Bronchial epithelial cell (primary cell): ENCODE results near the gene TRPM6. TPM values are rescaled to one million over a fixed set of nuclear protein-coding genes. Genes with fewer than 3 reads are reported as not detected.
A peak's percentile ranks its signal among the peaks of the same experiment; 100 is the strongest.

Source experiments
- DNase-seq: peaks from one replicate; pipeline ENCODE4 v3.0.0-alpha.2; 2010; ENCODE audit warnings: low read depth
- FAIRE-seq: peaks from 2 replicates; lab custom pipeline; 2011; peaks lifted over from hg19 to GRCh38; lab: Jason Lieb, UNC
- H3K27me3 ChIP-seq: 2 replicates; pipeline ENCODE4 v1.5.1; 2011; ENCODE audit warnings: low read length; ENCODE audit not compliant: control insufficient read depth, insufficient read depth
- H3K36me3 ChIP-seq: 2 replicates; pipeline ENCODE4 v1.5.1; 2011; ENCODE audit warnings: low read length; ENCODE audit not compliant: control insufficient read depth, insufficient read depth
- H3K4me3 ChIP-seq: 2 replicates; pipeline ENCODE4 v1.5.1; 2011; ENCODE audit warnings: mild to moderate bottlenecking, low read depth, low read length, control low read depth
- total RNA-seq: library from RNA; depleted of rRNA; stranded (reverse); fragments of >200 nt; gene quantifications from 2 replicates; pipeline ENCODE4 v1.2.1, GENCODE V29; 2014
- TF ChIP-seq, protein P1 (sequence below): IDR thresholded peaks from 2 replicates; pipeline ENCODE4 v1.5.1; 2011; ENCODE audit warnings: mild to moderate bottlenecking, moderate library complexity, low read length, control low read depth, inconsistent platforms; ENCODE audit not compliant: insufficient read depth, severe bottlenecking

The TRPM6 gene, protein sequence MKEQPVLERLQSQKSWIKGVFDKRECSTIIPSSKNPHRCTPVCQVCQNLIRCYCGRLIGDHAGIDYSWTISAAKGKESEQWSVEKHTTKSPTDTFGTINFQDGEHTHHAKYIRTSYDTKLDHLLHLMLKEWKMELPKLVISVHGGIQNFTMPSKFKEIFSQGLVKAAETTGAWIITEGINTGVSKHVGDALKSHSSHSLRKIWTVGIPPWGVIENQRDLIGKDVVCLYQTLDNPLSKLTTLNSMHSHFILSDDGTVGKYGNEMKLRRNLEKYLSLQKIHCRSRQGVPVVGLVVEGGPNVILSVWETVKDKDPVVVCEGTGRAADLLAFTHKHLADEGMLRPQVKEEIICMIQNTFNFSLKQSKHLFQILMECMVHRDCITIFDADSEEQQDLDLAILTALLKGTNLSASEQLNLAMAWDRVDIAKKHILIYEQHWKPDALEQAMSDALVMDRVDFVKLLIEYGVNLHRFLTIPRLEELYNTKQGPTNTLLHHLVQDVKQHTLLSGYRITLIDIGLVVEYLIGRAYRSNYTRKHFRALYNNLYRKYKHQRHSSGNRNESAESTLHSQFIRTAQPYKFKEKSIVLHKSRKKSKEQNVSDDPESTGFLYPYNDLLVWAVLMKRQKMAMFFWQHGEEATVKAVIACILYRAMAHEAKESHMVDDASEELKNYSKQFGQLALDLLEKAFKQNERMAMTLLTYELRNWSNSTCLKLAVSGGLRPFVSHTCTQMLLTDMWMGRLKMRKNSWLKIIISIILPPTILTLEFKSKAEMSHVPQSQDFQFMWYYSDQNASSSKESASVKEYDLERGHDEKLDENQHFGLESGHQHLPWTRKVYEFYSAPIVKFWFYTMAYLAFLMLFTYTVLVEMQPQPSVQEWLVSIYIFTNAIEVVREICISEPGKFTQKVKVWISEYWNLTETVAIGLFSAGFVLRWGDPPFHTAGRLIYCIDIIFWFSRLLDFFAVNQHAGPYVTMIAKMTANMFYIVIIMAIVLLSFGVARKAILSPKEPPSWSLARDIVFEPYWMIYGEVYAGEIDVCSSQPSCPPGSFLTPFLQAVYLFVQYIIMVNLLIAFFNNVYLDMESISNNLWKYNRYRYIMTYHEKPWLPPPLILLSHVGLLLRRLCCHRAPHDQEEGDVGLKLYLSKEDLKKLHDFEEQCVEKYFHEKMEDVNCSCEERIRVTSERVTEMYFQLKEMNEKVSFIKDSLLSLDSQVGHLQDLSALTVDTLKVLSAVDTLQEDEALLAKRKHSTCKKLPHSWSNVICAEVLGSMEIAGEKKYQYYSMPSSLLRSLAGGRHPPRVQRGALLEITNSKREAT (N-terminal part only)
- total RNA-seq, result under 0.01 and 0.26 TPM in 2 replicates

DNA sequence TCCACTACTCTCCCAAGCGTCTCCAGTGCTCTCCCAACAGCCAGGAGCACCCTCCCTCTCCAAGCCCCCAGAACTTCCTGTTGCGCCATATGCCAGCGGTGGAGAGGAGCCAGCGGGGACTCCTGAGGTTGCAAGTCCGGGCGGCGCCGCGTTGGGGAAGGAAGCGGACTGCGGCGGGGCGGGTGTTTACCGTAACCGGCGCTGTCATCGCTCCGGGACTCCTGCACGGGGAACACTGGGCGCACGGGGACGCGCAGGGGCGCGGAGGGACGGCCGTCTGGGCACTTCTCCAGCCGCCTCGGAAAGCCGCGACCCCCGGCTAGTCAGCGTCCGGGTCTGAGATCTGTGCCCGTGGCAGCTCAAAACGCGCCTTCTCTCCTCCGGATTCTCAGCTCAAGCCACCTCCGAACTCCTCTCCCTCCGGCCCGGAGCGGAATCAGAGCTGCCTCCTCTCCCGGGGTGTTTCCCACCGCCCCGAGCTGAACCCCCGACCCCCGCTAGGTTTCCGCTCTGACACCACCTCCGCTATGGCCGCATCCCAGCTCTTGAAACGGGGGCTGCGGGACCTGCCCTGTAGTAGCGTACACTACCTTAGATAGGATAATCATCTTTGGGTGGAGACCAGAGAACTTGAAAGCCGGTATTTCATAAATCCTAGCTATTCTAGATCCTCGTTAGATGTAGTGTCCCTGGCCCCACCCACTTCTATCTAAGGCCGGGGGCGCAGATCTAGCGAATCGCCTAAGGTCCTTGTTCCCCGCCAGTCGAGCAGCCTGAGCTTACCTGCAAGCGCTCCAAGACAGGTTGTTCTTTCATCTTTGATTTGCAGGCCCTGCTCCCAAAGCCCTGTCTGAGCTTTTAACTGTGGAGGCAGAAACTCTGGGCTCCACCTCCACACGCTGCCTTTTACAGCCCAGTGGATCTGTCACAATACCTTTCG lies at the start of gene TRPM6:
Gene TRPM6 (minus strand): TSS at position 881 of the 940 bp plus-strand sequence. CDS start 65 bp downstream, at position 816.
- H3K4me3 ChIP-seq, result peak within 1 kb of the TSS; percentile 61
- H3K27me3 ChIP-seq, result no peaks in the 10 kb centered on the region
- TF ChIP-seq, protein P1, sequence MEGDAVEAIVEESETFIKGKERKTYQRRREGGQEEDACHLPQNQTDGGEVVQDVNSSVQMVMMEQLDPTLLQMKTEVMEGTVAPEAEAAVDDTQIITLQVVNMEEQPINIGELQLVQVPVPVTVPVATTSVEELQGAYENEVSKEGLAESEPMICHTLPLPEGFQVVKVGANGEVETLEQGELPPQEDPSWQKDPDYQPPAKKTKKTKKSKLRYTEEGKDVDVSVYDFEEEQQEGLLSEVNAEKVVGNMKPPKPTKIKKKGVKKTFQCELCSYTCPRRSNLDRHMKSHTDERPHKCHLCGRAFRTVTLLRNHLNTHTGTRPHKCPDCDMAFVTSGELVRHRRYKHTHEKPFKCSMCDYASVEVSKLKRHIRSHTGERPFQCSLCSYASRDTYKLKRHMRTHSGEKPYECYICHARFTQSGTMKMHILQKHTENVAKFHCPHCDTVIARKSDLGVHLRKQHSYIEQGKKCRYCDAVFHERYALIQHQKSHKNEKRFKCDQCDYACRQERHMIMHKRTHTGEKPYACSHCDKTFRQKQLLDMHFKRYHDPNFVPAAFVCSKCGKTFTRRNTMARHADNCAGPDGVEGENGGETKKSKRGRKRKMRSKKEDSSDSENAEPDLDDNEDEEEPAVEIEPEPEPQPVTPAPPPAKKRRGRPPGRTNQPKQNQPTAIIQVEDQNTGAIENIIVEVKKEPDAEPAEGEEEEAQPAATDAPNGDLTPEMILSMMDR, result no peak
- H3K36me3 ChIP-seq, result no peaks in the 10 kb centered on the region
- DNase-seq (peak; percentile 76), FAIRE-seq (no peak)

- FAIRE-seq (no peak), DNase-seq (no peak)
- Histone ChIP-seq H3K4me3 (no peak overlapping the region), H3K27me3 (no peaks in the 10 kb centered on the region), H3K36me3 (no peaks in the 10 kb centered on the region)
- TF ChIP-seq, protein P1, result no peak
These were observed 47.3 kb upstream of the TRPM6 start for GRCh38 chr9:74935008-74935407.

DNA sequence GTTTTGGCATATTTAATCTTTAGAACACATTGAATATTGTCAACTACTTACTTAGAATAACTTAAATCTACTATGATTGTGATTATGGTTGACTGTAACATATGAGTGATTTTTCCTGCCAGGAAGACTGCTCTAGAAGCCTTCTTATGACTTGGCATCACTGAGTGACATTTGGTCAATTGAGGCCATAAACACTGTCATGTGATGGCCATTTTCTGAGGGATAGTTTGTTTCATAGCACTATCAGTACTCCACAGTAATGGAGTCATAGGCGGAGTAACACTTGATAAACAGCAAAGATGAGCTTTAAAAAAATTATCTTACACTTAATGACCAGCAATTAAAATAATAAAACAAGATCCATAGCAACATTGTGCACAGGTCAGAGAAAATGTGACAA lies 34.0 kb upstream of the TRPM6 start:
- H3K27me3 ChIP-seq, result no peaks in the 10 kb centered on the region
- no peak for FAIRE-seq
- no peaks in the 10 kb centered on the region for H3K36me3 ChIP-seq
- TF ChIP-seq, protein P1, result no peak
- no peak for DNase-seq
- no peak overlapping the region for H3K4me3 ChIP-seq

GRCh38 chr9:74920944-74921626 lies 33.4 kb upstream of the TRPM6 start:
- FAIRE-seq, result peak; percentile 50
- H3K36me3 ChIP-seq, result no peaks in the 10 kb centered on the region
- peak; percentile 45 for DNase-seq

More at GRCh38 chr9:74920944-74921626, 33.4 kb upstream of the TRPM6 start:
- TF ChIP-seq, protein P1, result no peak
- H3K27me3 ChIP-seq, result no peaks in the 10 kb centered on the region
- H3K4me3 ChIP-seq, result no peak overlapping the region
